Ishikawa (cell line): ENCODE measurements around the gene SH3PXD2A.

Experiments used
- CEBPB ChIP-seq: IDR thresholded peaks from 2 replicates; pipeline ENCODE4 v1.6.1; 2012
- CREB1 ChIP-seq: IDR thresholded peaks from 2 replicates; pipeline ENCODE4 v1.6.1; 2012; ENCODE audit warnings: low read depth
- EGR1 ChIP-seq: IDR thresholded peaks from 2 replicates; pipeline ENCODE4 v1.6.1; 2012
- EP300 ChIP-seq: IDR thresholded peaks from 2 replicates; pipeline ENCODE4 v1.6.1; 2012; ENCODE audit warnings: borderline replicate concordance
- FOXM1 ChIP-seq: IDR thresholded peaks from 2 replicates; pipeline ENCODE4 v1.6.1; 2012; ENCODE audit warnings: low read depth, borderline replicate concordance
- NFIC ChIP-seq: IDR thresholded peaks from 2 replicates; pipeline ENCODE4 v1.6.1; 2012
- RAD21 ChIP-seq: IDR thresholded peaks from 2 replicates; pipeline ENCODE4 v1.6.1; 2012; ENCODE audit warnings: low read depth
- TAF1 ChIP-seq: IDR thresholded peaks from 2 replicates; pipeline ENCODE4 v1.6.1; 2012; ENCODE audit warnings: low read depth, mild to moderate bottlenecking
- TCF12 ChIP-seq: IDR thresholded peaks from 2 replicates; pipeline ENCODE4 v1.6.1; 2012; ENCODE audit warnings: low read depth
- TEAD4 ChIP-seq: IDR thresholded peaks from 2 replicates; pipeline ENCODE4 v1.6.1; 2012
- YY1 ChIP-seq: IDR thresholded peaks from 2 replicates; pipeline ENCODE4 v1.6.1; 2012; ENCODE audit warnings: low read depth
- ZBTB7A ChIP-seq: IDR thresholded peaks from 2 replicates; pipeline ENCODE4 v1.6.1; 2012; ENCODE audit warnings: low read depth
- TF ChIP-seq, protein P1 (sequence below): IDR thresholded peaks from 2 replicates; pipeline ENCODE4 v1.6.1; 2012
- TF ChIP-seq, protein P2 (sequence below): IDR thresholded peaks from 2 replicates; pipeline ENCODE4 v1.6.1; 2012; ENCODE audit warnings: low read depth, mild to moderate bottlenecking
- TF ChIP-seq, protein P3 (sequence below): IDR thresholded peaks from 2 replicates; pipeline ENCODE4 v1.6.1; 2012

The SH3PXD2A gene

GRCh38 chr10:103643381-103643780 lies 212.0 kb downstream of the SH3PXD2A start:
- TF ChIP-seq TEAD4, result no peak
- no peak for TF ChIP-seq EP300
- TF ChIP-seq, protein P1, sequence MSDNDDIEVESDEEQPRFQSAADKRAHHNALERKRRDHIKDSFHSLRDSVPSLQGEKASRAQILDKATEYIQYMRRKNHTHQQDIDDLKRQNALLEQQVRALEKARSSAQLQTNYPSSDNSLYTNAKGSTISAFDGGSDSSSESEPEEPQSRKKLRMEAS, result no peak
- no peak for TF ChIP-seq EGR1
- no peak for TF ChIP-seq RAD21
- no peak for TF ChIP-seq CREB1
- TF ChIP-seq, protein P2, sequence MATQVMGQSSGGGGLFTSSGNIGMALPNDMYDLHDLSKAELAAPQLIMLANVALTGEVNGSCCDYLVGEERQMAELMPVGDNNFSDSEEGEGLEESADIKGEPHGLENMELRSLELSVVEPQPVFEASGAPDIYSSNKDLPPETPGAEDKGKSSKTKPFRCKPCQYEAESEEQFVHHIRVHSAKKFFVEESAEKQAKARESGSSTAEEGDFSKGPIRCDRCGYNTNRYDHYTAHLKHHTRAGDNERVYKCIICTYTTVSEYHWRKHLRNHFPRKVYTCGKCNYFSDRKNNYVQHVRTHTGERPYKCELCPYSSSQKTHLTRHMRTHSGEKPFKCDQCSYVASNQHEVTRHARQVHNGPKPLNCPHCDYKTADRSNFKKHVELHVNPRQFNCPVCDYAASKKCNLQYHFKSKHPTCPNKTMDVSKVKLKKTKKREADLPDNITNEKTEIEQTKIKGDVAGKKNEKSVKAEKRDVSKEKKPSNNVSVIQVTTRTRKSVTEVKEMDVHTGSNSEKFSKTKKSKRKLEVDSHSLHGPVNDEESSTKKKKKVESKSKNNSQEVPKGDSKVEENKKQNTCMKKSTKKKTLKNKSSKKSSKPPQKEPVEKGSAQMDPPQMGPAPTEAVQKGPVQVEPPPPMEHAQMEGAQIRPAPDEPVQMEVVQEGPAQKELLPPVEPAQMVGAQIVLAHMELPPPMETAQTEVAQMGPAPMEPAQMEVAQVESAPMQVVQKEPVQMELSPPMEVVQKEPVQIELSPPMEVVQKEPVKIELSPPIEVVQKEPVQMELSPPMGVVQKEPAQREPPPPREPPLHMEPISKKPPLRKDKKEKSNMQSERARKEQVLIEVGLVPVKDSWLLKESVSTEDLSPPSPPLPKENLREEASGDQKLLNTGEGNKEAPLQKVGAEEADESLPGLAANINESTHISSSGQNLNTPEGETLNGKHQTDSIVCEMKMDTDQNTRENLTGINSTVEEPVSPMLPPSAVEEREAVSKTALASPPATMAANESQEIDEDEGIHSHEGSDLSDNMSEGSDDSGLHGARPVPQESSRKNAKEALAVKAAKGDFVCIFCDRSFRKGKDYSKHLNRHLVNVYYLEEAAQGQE, result no peak
- TF ChIP-seq, protein P3, sequence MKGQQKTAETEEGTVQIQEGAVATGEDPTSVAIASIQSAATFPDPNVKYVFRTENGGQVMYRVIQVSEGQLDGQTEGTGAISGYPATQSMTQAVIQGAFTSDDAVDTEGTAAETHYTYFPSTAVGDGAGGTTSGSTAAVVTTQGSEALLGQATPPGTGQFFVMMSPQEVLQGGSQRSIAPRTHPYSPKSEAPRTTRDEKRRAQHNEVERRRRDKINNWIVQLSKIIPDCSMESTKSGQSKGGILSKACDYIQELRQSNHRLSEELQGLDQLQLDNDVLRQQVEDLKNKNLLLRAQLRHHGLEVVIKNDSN, result no peak
- no peak for TF ChIP-seq CEBPB
- no peak for TF ChIP-seq TCF12

GRCh38 chr10:103641326-103641725 lies 214.1 kb downstream of the SH3PXD2A start:
- TF ChIP-seq EP300, result no peak
- TF ChIP-seq, protein P2, result no peak
- TF ChIP-seq, protein P3, result no peak
- TF ChIP-seq, protein P1, result no peak
- TF ChIP-seq CREB1, result no peak
- TF ChIP-seq CEBPB, result no peak
- TF ChIP-seq YY1, result no peak

GRCh38 chr10:103640436-103641181 lies 214.8 kb downstream of the SH3PXD2A start:
- TF ChIP-seq, protein P1, result no peak
- TF ChIP-seq ZBTB7A, result no peak
- TF ChIP-seq CREB1, result no peak
- TF ChIP-seq, protein P3, result no peak
- no peak for TF ChIP-seq CEBPB
- TF ChIP-seq TCF12, result no peak
- TF ChIP-seq YY1, result no peak
- TF ChIP-seq TEAD4, result no peak
- no peak for TF ChIP-seq FOXM1

- TF ChIP-seq YY1 (no peak), NFIC (no peak), CREB1 (no peak), EGR1 (no peak), FOXM1 (no peak), TEAD4 (no peak), TAF1 (no peak)
- TF ChIP-seq, protein P3, result no peak
- TF ChIP-seq, protein P1, result no peak
- TF ChIP-seq, protein P2, result no peak
These were observed 216.4 kb downstream of the SH3PXD2A start for GRCh38 chr10:103638948-103639347.
